Upper lobe of right lung (tissue), 1 donor: ENCODE measurements around the gene TINAGL1. TPM values are rescaled to one million over a fixed set of nuclear protein-coding genes. Genes with fewer than 3 reads are reported as not detected.

ENCODE experiments used
- ATAC-seq: fragments of 200-7000 bp; cut with Tn5 transposase; one replicate; pipeline ENCODE4 v1.9.1; 2020; ENCODE audit warnings: mild to moderate bottlenecking, moderate library complexity
- DNase-seq: peaks from one replicate; pipeline ENCODE4 v3.0.0-alpha.2; 2020
- H3K27ac ChIP-seq: fragments of 200-600 bp; one replicate; pipeline ENCODE4 v1.8.0; 2022
- H3K27me3 ChIP-seq: fragments of 200-600 bp; one replicate; pipeline ENCODE4 v1.8.0; 2022; ENCODE audit warnings: mild to moderate bottlenecking
- H3K36me3 ChIP-seq: fragments of 200-600 bp; one replicate; pipeline ENCODE4 v1.8.0; 2022
- H3K4me1 ChIP-seq: fragments of 200-600 bp; one replicate; pipeline ENCODE4 v1.8.0; 2022
- H3K4me3 ChIP-seq: fragments of 200-600 bp; one replicate; pipeline ENCODE4 v1.8.0; 2022; ENCODE audit warnings: mild to moderate bottlenecking
- H3K9me3 ChIP-seq: fragments of 200-600 bp; one replicate; pipeline ENCODE4 v1.8.0; 2022
- CTCF ChIP-seq: fragments of 200-600 bp; IDR thresholded peaks from one replicate; pipeline ENCODE4 v1.8.0; 2022; ENCODE audit warnings: antibody characterized with exemption
- intact Hi-C: fragments of 100-400 bp; cut with DNase I; formaldehyde crosslinking; loops from one replicate; pipeline ENCODE4 v1.11.0; 2022
- long read RNA-seq: library from polyadenylated mRNA; unstranded; transcript quantifications from one replicate; pipeline ENCODE4 v2.0.0, GENCODE V29; 2021
- total RNA-seq: library from RNA; stranded (reverse); fragmentation: NEBNext Ultra II Directional; extraction: Animal tissue kit (Norgen Biotek cat#: 25700); gene quantifications from one replicate; pipeline ENCODE4 v1.2.1, GENCODE V29; 2021
- donor health status: DM: no; HTN: yes; CAD: no; lungs with severe emphysema.

TINAGL1 gene
- 154 TPM for total RNA-seq
- long read RNA-seq, transcript TINAGL1-201 (12 exons, 2,187 nt): major isoform, 177 of 347 reads
- long read RNA-seq, partial matches to known transcripts: 100 of 347 reads
- long read RNA-seq, other reads (novel, unspliced or antisense): 70 of 347 reads

GRCh38 chr1:31576201-31576669, at the start of gene TINAGL1:
Gene TINAGL1 (plus strand): TSS chr1:31576515. CDS start chr1:31577149, 634 bp downstream.
- intact Hi-C loops: no loop called here
- H3K27ac ChIP-seq: peak within 1 kb of the TSS; percentile 76
- peak within 1 kb of the TSS; percentile 65 for H3K4me3 ChIP-seq
- H3K36me3 ChIP-seq: no peaks in the 10 kb centered on the region
- no peaks in the 10 kb centered on the region for H3K27me3 ChIP-seq
- H3K9me3 ChIP-seq: no peaks in the 10 kb centered on the region
- peak; percentile 85 for DNase-seq
- no peak for TF ChIP-seq CTCF
- peaks cover 41% of the 10 kb centered on the region for H3K4me1 ChIP-seq
- ATAC-seq: peak; percentile 80

GRCh38 chr1:31529999-31530684, 46.2 kb upstream of the TINAGL1 start:
- Histone ChIP-seq H3K36me3 (no peaks in the 10 kb centered on the region), H3K27ac (no peak overlapping the region), H3K4me3 (no peak overlapping the region), H3K9me3 (no peaks in the 10 kb centered on the region), H3K4me1 (peaks cover 6% of the 10 kb centered on the region), H3K27me3 (peaks cover 3% of the 10 kb centered on the region)
- intact Hi-C loops: no loop called here
- DNase-seq (no peak), ATAC-seq (no peak)
- no peak for TF ChIP-seq CTCF

- ATAC-seq (no peak), DNase-seq (no peak)
- no peaks in the 10 kb centered on the region for H3K9me3 ChIP-seq
- H3K4me1 ChIP-seq: peaks cover 6% of the 10 kb centered on the region
- no peak overlapping the region for H3K4me3 ChIP-seq
- H3K27ac ChIP-seq: no peak overlapping the region
- no peak for TF ChIP-seq CTCF
- intact Hi-C loops: no loop called here
- no peaks in the 10 kb centered on the region for H3K36me3 ChIP-seq
- peaks cover 6% of the 10 kb centered on the region for H3K27me3 ChIP-seq
Measured at GRCh38 chr1:31531177-31531999, 44.9 kb upstream of the TINAGL1 start.

- intact Hi-C loops: no loop called here
- Histone ChIP-seq H3K4me1 (peaks cover 6% of the 10 kb centered on the region), H3K27ac (no peak overlapping the region), H3K27me3 (peaks cover 6% of the 10 kb centered on the region), H3K4me3 (no peak overlapping the region), H3K9me3 (no peaks in the 10 kb centered on the region), H3K36me3 (no peaks in the 10 kb centered on the region)
- no peak for TF ChIP-seq CTCF
- ATAC-seq: no peak
- DNase-seq: no peak
Measured at GRCh38 chr1:31532173-31532572, 44.1 kb upstream of the TINAGL1 start.

GRCh38 chr1:31535561-31535960, 40.8 kb upstream of the TINAGL1 start:
- intact Hi-C loops: no loop called here
- ATAC-seq (peak; percentile 71), DNase-seq (no peak)
- no peak overlapping the region for H3K4me3 ChIP-seq
- no peaks in the 10 kb centered on the region for H3K9me3 ChIP-seq
- TF ChIP-seq CTCF: no peak
- H3K27me3 ChIP-seq: peaks cover 6% of the 10 kb centered on the region
- H3K27ac ChIP-seq: peak overlapping the region; percentile 42
- H3K4me1 ChIP-seq: peaks cover 6% of the 10 kb centered on the region
- H3K36me3 ChIP-seq: no peaks in the 10 kb centered on the region
